HCT116 (cell line): ENCODE data around the gene PIGH. TPM values are rescaled to one million over a fixed set of nuclear protein-coding genes. Genes with fewer than 3 reads are reported as not detected.

Experiments used
- ATAC-seq: fragments of 200-7000 bp; cut with Tn5 transposase; 2 replicates; pipeline ENCODE4 v1.9.1; 2020; ENCODE audit warnings: mild to moderate bottlenecking, moderate library complexity
- BruUV-seq: library from RNA; stranded (reverse); fragments of 400-500 nt; replicated peaks from 2 replicates; lab custom pipeline; 2021; lab: Mats Ljungman, UMichigan
- CTCF ChIA-PET: fragments of 300-600 bp; sonication (Branson Sonifier 250); formaldehyde crosslinking; loops from one replicate; lab custom pipeline; 2021; ENCODE audit warnings: antibody characterized with exemption; lab: Charles Lee
- POLR2A ChIA-PET: fragments of 300-600, 350-600 bp; sonication (Branson Sonifier 250); formaldehyde crosslinking; loops from one replicate; lab custom pipeline; 2021; ENCODE audit warnings: antibody characterized with exemption; lab: Charles Lee
- RAD21 ChIA-PET, 2 experiments: fragments of 300-600 bp; sonication (Branson Sonifier 250); formaldehyde crosslinking; loops; one replicate each; lab custom pipeline; 2023; ENCODE audit warnings: low total read pairs in 2 of 2; ENCODE audit not compliant: uncharacterized antibody in 2 of 2, unreplicated experiment in 2 of 2, low non-redundant PET in 1 of 2; lab: Charles Lee
- DNase-seq: peaks from one replicate; pipeline ENCODE4 v3.0.0-alpha.2; 2010; ENCODE audit warnings: low read depth, low spot score
- H2AFZ ChIP-seq: fragments of 200-600 bp; shearing (Covaris generic), sonication (generic); 2 replicates; pipeline ENCODE4 v1.6.1; 2017; ENCODE audit warnings: low read depth, mixed run types, mixed read lengths, antibody characterized with exemption, low read length; ENCODE audit not compliant: poor library complexity, severe bottlenecking
- H3K27ac ChIP-seq: 2 replicates; pipeline ENCODE4 v1.5.1; 2012; ENCODE audit warnings: low read depth, low read length
- H3K27me3 ChIP-seq: fragments of 200-600 bp; sonication (generic); 2 replicates; pipeline ENCODE4 v1.6.1; 2016; ENCODE audit warnings: mixed run types, low read length, mixed read lengths; ENCODE audit not compliant: insufficient read depth
- H3K36me3 ChIP-seq, 2 experiments: fragments of 200-500 bp in 1 of 2; fragments of 200-600 bp in 1 of 2; sonication (Bioruptor generic) in 1 of 2; sonication (generic) in 1 of 2; 2 replicates each; pipeline versions ENCODE4 v1.5.1 to v1.6.1; 2014 to 2016; ENCODE audit warnings: low read length in 2 of 2, inconsistent platforms in 1 of 2, mixed read lengths in 1 of 2, mixed run types in 1 of 2; ENCODE audit not compliant: insufficient read depth in 2 of 2, control insufficient read depth in 1 of 2
- H3K4me1 ChIP-seq, 2 experiments: fragments of 200-600 bp in 1 of 2; sonication (generic) in 1 of 2; 2 replicates each; pipeline versions ENCODE4 v1.5.1 to v1.6.1; 2012 to 2017; ENCODE audit warnings: low read length in 2 of 2, inconsistent platforms in 1 of 2, mild to moderate bottlenecking in 1 of 2, mixed read lengths in 1 of 2, mixed run types in 1 of 2, moderate library complexity in 1 of 2; ENCODE audit not compliant: insufficient read depth in 2 of 2, control insufficient read depth in 1 of 2
- H3K4me2 ChIP-seq: fragments of 200-600 bp; sonication (generic); 2 replicates; pipeline ENCODE4 v1.6.1; 2017; ENCODE audit warnings: mixed run types, low read length, mixed read lengths
- H3K4me3 ChIP-seq, 2 experiments: fragments of 200-600 bp in 1 of 2; sonication (generic) in 1 of 2; replicated peaks in 1 of 2; 2 replicates each; pipeline ENCODE4 v1.5.1; 2011 to 2016; ENCODE audit warnings: low read length in 2 of 2, control low read depth in 1 of 2, low read depth in 1 of 2, mild to moderate bottlenecking in 1 of 2, mixed read lengths in 1 of 2, mixed run types in 1 of 2
- H3K79me2 ChIP-seq: fragments of 200-600 bp; sonication (generic); 2 replicates; pipeline ENCODE4 v1.6.1; 2017; ENCODE audit warnings: mild to moderate bottlenecking, mixed run types, low read length, moderate library complexity, mixed read lengths; ENCODE audit not compliant: insufficient read depth
- H3K9ac ChIP-seq: fragments of 200-600 bp; sonication (generic); 2 replicates; pipeline ENCODE4 v1.6.1; 2016; ENCODE audit warnings: low read length, mixed read lengths
- H3K9me2 ChIP-seq: fragments of 200-600 bp; sonication (generic), shearing (Covaris generic); 2 replicates; pipeline ENCODE4 v1.6.1; 2017; ENCODE audit warnings: mixed run types, mild to moderate bottlenecking, moderate library complexity; ENCODE audit not compliant: insufficient read depth
- H3K9me3 ChIP-seq, 2 experiments: fragments of 200-500 bp in 1 of 2; fragments of 200-600 bp in 1 of 2; sonication (Bioruptor generic) in 1 of 2; sonication (generic) in 1 of 2; 2 replicates each; pipeline ENCODE4 v1.6.1; 2014 to 2017; ENCODE audit warnings: low read length in 2 of 2, mixed read lengths in 2 of 2, inconsistent platforms in 1 of 2, low read depth in 1 of 2, mild to moderate bottlenecking in 1 of 2, mixed run types in 1 of 2, moderate library complexity in 1 of 2; ENCODE audit not compliant: control insufficient read depth in 1 of 2, insufficient read depth in 1 of 2
- H4K20me1 ChIP-seq: fragments of 200-600 bp; sonication (generic), shearing (Covaris generic); 2 replicates; pipeline ENCODE4 v1.6.1; 2017; ENCODE audit warnings: mixed run types, mild to moderate bottlenecking, moderate library complexity; ENCODE audit not compliant: insufficient read depth
- CEBPB ChIP-seq: IDR thresholded peaks from 2 replicates; pipeline ENCODE4 v1.6.1; 2012; ENCODE audit warnings: low read depth
- CTCF ChIP-seq, 3 experiments: fragments of 200-600 bp in 1 of 3; sonication (generic) in 1 of 3; IDR thresholded peaks in 2 of 3; conservative IDR thresholded peaks in 1 of 3; 2 replicates each; pipeline ENCODE4 v1.5.1; 2012 to 2017; ENCODE audit warnings: low read depth in 2 of 3, low read length in 2 of 3, antibody characterized with exemption in 1 of 3, borderline replicate concordance in 1 of 3, control low read depth in 1 of 3, mild to moderate bottlenecking in 1 of 3, mixed read lengths in 1 of 3, mixed run types in 1 of 3, moderate library complexity in 1 of 3; ENCODE audit not compliant: insufficient read depth in 1 of 3
- EGR1 ChIP-seq: IDR thresholded peaks from 2 replicates; pipeline ENCODE4 v1.6.1; 2012; ENCODE audit warnings: low read depth
- EZH2 ChIP-seq: fragments of 200-600 bp; sonication (generic); IDR thresholded peaks from 2 replicates; pipeline ENCODE4 v1.6.1; 2017; ENCODE audit warnings: antibody characterized with exemption, mixed run types
- EZH2phosphoT487 ChIP-seq: fragments of 200-600 bp; IDR thresholded peaks from 2 replicates; pipeline ENCODE4 v1.6.1; 2018; ENCODE audit warnings: antibody characterized with exemption, borderline replicate concordance
- FOSL1 ChIP-seq: IDR thresholded peaks from 2 replicates; pipeline ENCODE4 v1.6.1; 2012; ENCODE audit warnings: low read depth
- MAX ChIP-seq: IDR thresholded peaks from 2 replicates; pipeline ENCODE4 v1.6.1; 2012
- POLR2A ChIP-seq: IDR thresholded peaks from 2 replicates; pipeline ENCODE4 v1.7.0; 2011; ENCODE audit warnings: borderline replicate concordance; ENCODE audit not compliant: insufficient read depth, insufficient read length; ENCODE audit errors: extremely low read depth
- RAD21 ChIP-seq: IDR thresholded peaks from 2 replicates; pipeline ENCODE4 v1.6.1; 2012; ENCODE audit warnings: low read depth, mild to moderate bottlenecking
- SIN3A ChIP-seq: IDR thresholded peaks from 2 replicates; pipeline ENCODE4 v1.6.1; 2012; ENCODE audit warnings: low read depth
- SP1 ChIP-seq: IDR thresholded peaks from 2 replicates; pipeline ENCODE4 v1.6.1; 2012; ENCODE audit warnings: low read depth
- TCF7L2 ChIP-seq: IDR thresholded peaks from 2 replicates; pipeline ENCODE4 v1.7.0; 2011; ENCODE audit warnings: borderline replicate concordance, inconsistent platforms; ENCODE audit not compliant: insufficient read depth, insufficient read length; ENCODE audit errors: extremely low read depth
- YY1 ChIP-seq: IDR thresholded peaks from 2 replicates; pipeline ENCODE4 v1.6.1; 2011; ENCODE audit warnings: low read length, low read depth, moderate library complexity, mild to moderate bottlenecking; ENCODE audit not compliant: insufficient replicate concordance; ENCODE audit errors: extremely low read depth
- ZBTB33 ChIP-seq: IDR thresholded peaks from 2 replicates; pipeline ENCODE4 v1.6.1; 2011; ENCODE audit warnings: mild to moderate bottlenecking, low read length, moderate library complexity; ENCODE audit not compliant: insufficient replicate concordance; ENCODE audit errors: extremely low read depth
- ZNF274 ChIP-seq: fragments of 200-500 bp; sonication (Bioruptor generic); IDR thresholded peaks from 2 replicates; pipeline ENCODE4 v1.6.1; 2014; ENCODE audit warnings: mild to moderate bottlenecking, low read depth, low read length, inconsistent platforms
- intact Hi-C: fragments of 100-400 bp; cut with micrococcal nuclease; formaldehyde crosslinking; loops from 2 replicates; pipeline ENCODE4 v1.10.0; 2022
- total RNA-seq: library from RNA; stranded (reverse); gene quantifications from one replicate; pipeline ENCODE4 v1.2.1, GENCODE V29; 2021; ENCODE audit not compliant: unreplicated experiment
- TF ChIP-seq, protein P1 (sequence below): IDR thresholded peaks from 2 replicates; pipeline ENCODE4 v1.6.1; 2012; ENCODE audit warnings: low read depth
- TF ChIP-seq, protein P2 (sequence below): IDR thresholded peaks from 2 replicates; pipeline ENCODE4 v1.6.1; 2012

PIGH gene
- total RNA-seq, 1 experiment from 2014 or later: 20.9 TPM

DNA sequence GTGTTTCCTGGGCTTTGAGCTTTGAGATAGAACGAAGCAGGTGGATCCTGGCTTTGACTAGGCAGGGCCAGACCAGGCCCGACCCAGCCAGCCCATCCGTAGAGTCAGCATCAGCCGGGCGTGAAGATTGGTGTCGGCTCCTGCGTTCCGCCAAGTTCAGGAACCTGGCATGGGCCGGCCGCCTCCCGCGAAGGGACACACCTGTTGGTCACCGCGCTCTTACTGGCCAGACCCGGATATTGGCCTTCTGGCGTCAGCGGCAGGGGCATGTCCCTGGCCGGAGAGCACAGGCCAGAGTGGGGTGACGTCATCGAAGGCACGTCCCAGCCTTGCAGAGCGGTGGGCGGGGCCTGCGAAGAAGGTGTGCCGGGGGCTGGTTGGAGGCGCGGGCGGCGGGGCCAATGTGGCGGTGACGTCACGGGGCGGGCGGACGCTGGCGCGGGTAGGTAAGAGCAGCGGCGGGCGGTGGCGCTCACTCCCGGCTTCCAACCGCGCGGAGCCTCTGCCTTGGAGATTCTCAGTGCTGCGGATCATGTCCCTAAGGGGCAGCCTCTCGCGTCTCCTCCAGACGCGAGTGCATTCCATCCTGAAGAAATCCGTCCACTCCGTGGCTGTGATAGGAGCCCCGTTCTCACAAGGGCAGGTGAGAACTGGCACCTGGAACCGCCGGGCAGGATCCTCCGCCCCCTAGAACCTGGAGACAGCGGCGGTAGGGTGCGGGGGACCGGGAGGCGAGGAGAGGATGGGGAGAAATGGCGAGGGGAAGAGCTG is 19.6 kb upstream of the PIGH start, which contains the start of gene ARG2:
TSS of gene ARG2 (plus strand) at position 475 of the 771 bp plus-strand sequence. CDS start at position 533, 58 bp downstream.
- ChIA-PET CTCF (interaction anchor here (0.7 to 3.4 kb wide), 8 partner anchors 15 to 192 kb away, joined by 3 to 36 read pairs (median 5); no protein-coding TSS in a partner anchor), POLR2A (interaction anchor here (0.9 to 1.6 kb wide), 4 partner anchors 20 to 85 kb away, joined by 3 to 4 read pairs (median 4); partner anchors contain the start of genes PIGH and RDH11), RAD21 (interaction anchor here (0.8 to 2.8 kb wide), 4 partner anchors 48 to 85 kb away, joined by 4 to 11 read pairs (median 6); no protein-coding TSS in a partner anchor)
- H3K27ac ChIP-seq: no peak within 1 kb of the TSS
- ATAC-seq: peak; percentile 95
- peak; percentile 98 for DNase-seq
- H4K20me1 ChIP-seq: no peaks in the 10 kb centered on the region
- H3K9ac ChIP-seq: peak within 1 kb of the TSS; percentile 56
- H3K4me2 ChIP-seq: peak within 1 kb of the TSS; percentile 97
- no peaks in the 10 kb centered on the region for H3K36me3 ChIP-seq
- intact Hi-C loops: loop anchor here (2.0 kb wide), 2 partner anchors 75 to 85 kb away; partner anchors contain the start of gene RDH11
- H3K4me3 ChIP-seq: peak within 1 kb of the TSS; percentile 52 to 66
- no TSS peak for BruUV-seq
- peaks cover 15 to 32% of the 10 kb centered on the region in 2 experiments for H3K4me1 ChIP-seq
- peak within 1 kb of the TSS; percentile 71 for H2AFZ ChIP-seq
- no peaks in the 10 kb centered on the region for H3K9me3 ChIP-seq
- no peaks in the 10 kb centered on the region for H3K79me2 ChIP-seq
- H3K27me3 ChIP-seq: no peaks in the 10 kb centered on the region
- H3K9me2 ChIP-seq: no peaks in the 10 kb centered on the region
- TF ChIP-seq MAX (peak; percentile 87), EZH2 (no peak), FOSL1 (no peak), TCF7L2 (peak; percentile 27), EGR1 (no peak), SIN3A (peak; percentile 96), RAD21 (0 out of 2 replicates have a peak, but pooled peaks have one; percentile 34), CEBPB (no peak), EZH2phosphoT487 (no peak), CTCF (IDR thresholded peaks at IDR 0.05 in 2 of 3, conservative IDR thresholded peaks at IDR 0.05 in 1 of 3; ENCODE audit: borderline replicate concordance in 1 of 3, insufficient read depth in 1 of 3, low read depth in 2 of 3, low read length in 2 of 3) (no peak), SP1 (peak; percentile 92), ZBTB33 (no peak), ZNF274 (no peak), YY1 (no peak), POLR2A (peak; percentile 46)
- TF ChIP-seq, protein P1, sequence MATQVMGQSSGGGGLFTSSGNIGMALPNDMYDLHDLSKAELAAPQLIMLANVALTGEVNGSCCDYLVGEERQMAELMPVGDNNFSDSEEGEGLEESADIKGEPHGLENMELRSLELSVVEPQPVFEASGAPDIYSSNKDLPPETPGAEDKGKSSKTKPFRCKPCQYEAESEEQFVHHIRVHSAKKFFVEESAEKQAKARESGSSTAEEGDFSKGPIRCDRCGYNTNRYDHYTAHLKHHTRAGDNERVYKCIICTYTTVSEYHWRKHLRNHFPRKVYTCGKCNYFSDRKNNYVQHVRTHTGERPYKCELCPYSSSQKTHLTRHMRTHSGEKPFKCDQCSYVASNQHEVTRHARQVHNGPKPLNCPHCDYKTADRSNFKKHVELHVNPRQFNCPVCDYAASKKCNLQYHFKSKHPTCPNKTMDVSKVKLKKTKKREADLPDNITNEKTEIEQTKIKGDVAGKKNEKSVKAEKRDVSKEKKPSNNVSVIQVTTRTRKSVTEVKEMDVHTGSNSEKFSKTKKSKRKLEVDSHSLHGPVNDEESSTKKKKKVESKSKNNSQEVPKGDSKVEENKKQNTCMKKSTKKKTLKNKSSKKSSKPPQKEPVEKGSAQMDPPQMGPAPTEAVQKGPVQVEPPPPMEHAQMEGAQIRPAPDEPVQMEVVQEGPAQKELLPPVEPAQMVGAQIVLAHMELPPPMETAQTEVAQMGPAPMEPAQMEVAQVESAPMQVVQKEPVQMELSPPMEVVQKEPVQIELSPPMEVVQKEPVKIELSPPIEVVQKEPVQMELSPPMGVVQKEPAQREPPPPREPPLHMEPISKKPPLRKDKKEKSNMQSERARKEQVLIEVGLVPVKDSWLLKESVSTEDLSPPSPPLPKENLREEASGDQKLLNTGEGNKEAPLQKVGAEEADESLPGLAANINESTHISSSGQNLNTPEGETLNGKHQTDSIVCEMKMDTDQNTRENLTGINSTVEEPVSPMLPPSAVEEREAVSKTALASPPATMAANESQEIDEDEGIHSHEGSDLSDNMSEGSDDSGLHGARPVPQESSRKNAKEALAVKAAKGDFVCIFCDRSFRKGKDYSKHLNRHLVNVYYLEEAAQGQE: no peak
- TF ChIP-seq, protein P2, sequence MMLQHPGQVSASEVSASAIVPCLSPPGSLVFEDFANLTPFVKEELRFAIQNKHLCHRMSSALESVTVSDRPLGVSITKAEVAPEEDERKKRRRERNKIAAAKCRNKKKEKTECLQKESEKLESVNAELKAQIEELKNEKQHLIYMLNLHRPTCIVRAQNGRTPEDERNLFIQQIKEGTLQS: peak; percentile 65
